ENCODE measurements around the gene RGS6.
"Not testable (repeated sequence)": the region's sequence is repeated elsewhere in the genome, so short reads cannot be mapped to it uniquely, and the experiment has no call there.

The RGS6 gene

GRCh38 chr14:71913342-71913741 lies 18.9 kb upstream of the RGS6 start:
- Histone ChIP-seq H3K36me3 (no peaks in the 10 kb centered on the region), H3K27ac (no peak overlapping the region), H3K4me1 (peaks cover 0 to 8% (median 4%) of the 10 kb centered on the region in 4 donors), H3K9me3 (no peaks in the 10 kb centered on the region), H3K4me3 (no peak overlapping the region), H3K27me3 (no peaks in the 10 kb centered on the region)
- intact Hi-C loops (cut with DNase I; ENCODE audit: low total_unique reads), result no loop called here
- DNase-seq, result no peak
- TF ChIP-seq CTCF (IDR thresholded peaks at IDR 0.05), result no peak

GRCh38 chr14:71918955-71919354 lies 13.3 kb upstream of the RGS6 start:
- no peaks in the 10 kb centered on the region for H3K9me3 ChIP-seq
- intact Hi-C loops (cut with DNase I; ENCODE audit: low total_unique reads), result no loop called here
- no peaks in the 10 kb centered on the region for H3K27me3 ChIP-seq
- no peak for DNase-seq
- no peak for TF ChIP-seq CTCF (IDR thresholded peaks at IDR 0.05)
- peak overlapping the region in 1 of 2 donors; percentile 16 for H3K4me3 ChIP-seq
- peak overlapping the region; percentile 5 to 50 for H3K27ac ChIP-seq
- peaks cover 0 to 5% (median 0%) of the 10 kb centered on the region in 4 donors for H3K4me1 ChIP-seq
- no peaks in the 10 kb centered on the region for H3K36me3 ChIP-seq

GRCh38 chr14:71923513-71923912 lies 8.7 kb upstream of the RGS6 start:
- Histone ChIP-seq H3K27ac (no peak overlapping the region), H3K4me3 (no peak overlapping the region), H3K9me3 (no peaks in the 10 kb centered on the region), H3K4me1 (peaks cover 0 to 5% (median 0%) of the 10 kb centered on the region in 4 donors), H3K27me3 (no peaks in the 10 kb centered on the region), H3K36me3 (no peaks in the 10 kb centered on the region)
- intact Hi-C loops (cut with DNase I; ENCODE audit: low total_unique reads), result no loop called here
- DNase-seq, result no peak
- no peak for TF ChIP-seq CTCF (IDR thresholded peaks at IDR 0.05)

GRCh38 chr14:71931492-71932228 lies 569 bp upstream of the RGS6 start:
- Histone ChIP-seq H3K4me1 (peaks cover 0 to 30% (median 12%) of the 10 kb centered on the region in 4 donors), H3K9me3 (no peaks in the 10 kb centered on the region), H3K36me3 (no peaks in the 10 kb centered on the region), H3K4me3 (peak overlapping the region; percentile 59 to 86), H3K27ac (peak overlapping the region in 1 of 2 donors; percentile 78), H3K27me3 (peaks cover 0 to 6% of the 10 kb centered on the region in 2 donors)
- intact Hi-C loops (cut with DNase I; ENCODE audit: low total_unique reads), result loop anchor here (5.0 kb wide), 1 partner anchor 361 kb away; no protein-coding TSS in a partner anchor
- DNase-seq, result peak in 1 of 2 donors; percentile 29
- no peak for TF ChIP-seq CTCF (IDR thresholded peaks at IDR 0.05)

- no peaks in the 10 kb centered on the region for H3K9me3 ChIP-seq
- H3K4me3 ChIP-seq, result peak overlapping the region; percentile 59 to 86
- intact Hi-C loops (cut with DNase I; ENCODE audit: low total_unique reads), result loop anchor here (5.0 kb wide), 1 partner anchor 359 kb away; no protein-coding TSS in a partner anchor
- H3K27me3 ChIP-seq, result peaks cover 0 to 6% of the 10 kb centered on the region in 2 donors
- no peaks in the 10 kb centered on the region for H3K36me3 ChIP-seq
- H3K27ac ChIP-seq, result peak overlapping the region; percentile 59 to 78
- TF ChIP-seq CTCF (IDR thresholded peaks at IDR 0.05), result no peak
- no peak for DNase-seq
- peaks cover 0 to 30% (median 12%) of the 10 kb centered on the region in 4 donors for H3K4me1 ChIP-seq
Observed at GRCh38 chr14:71933001-71933587, 865 bp downstream of the RGS6 start.

- DNase-seq; intact Hi-C loops (cut with DNase I; ENCODE audit: low total_unique reads); H3K27me3 ChIP-seq; H3K9me3 ChIP-seq; H3K36me3 ChIP-seq; H3K27ac ChIP-seq; H3K4me3 ChIP-seq: not testable (repeated sequence)
- H3K4me1 ChIP-seq, result peaks cover 0 to 19% (median 5%) of the 10 kb centered on the region in 4 donors
Observed at GRCh38 chr14:71938273-71938672, 6.0 kb downstream of the RGS6 start.

- H3K4me3 ChIP-seq; intact Hi-C loops (cut with DNase I; ENCODE audit: low total_unique reads); H3K27me3 ChIP-seq; H3K4me1 ChIP-seq; DNase-seq; H3K36me3 ChIP-seq; H3K9me3 ChIP-seq; H3K27ac ChIP-seq: not testable (repeated sequence)
Observed at GRCh38 chr14:71939344-71939743, 7.1 kb downstream of the RGS6 start.

GRCh38 chr14:71940500-71940899 lies 8.3 kb downstream of the RGS6 start:
- H3K27ac ChIP-seq; DNase-seq; H3K36me3 ChIP-seq; H3K9me3 ChIP-seq; H3K4me3 ChIP-seq; H3K27me3 ChIP-seq; intact Hi-C loops (cut with DNase I; ENCODE audit: low total_unique reads); H3K4me1 ChIP-seq: not testable (repeated sequence)

GRCh38 chr14:71941616-71942015 lies 9.4 kb downstream of the RGS6 start:
- intact Hi-C loops (cut with DNase I; ENCODE audit: low total_unique reads); H3K27ac ChIP-seq; H3K36me3 ChIP-seq; H3K9me3 ChIP-seq; H3K27me3 ChIP-seq; H3K4me1 ChIP-seq; DNase-seq; H3K4me3 ChIP-seq: not testable (repeated sequence)
